Muscle layer of duodenum (tissue), 2 donors: ENCODE results near the gene HSD17B3.
"Not testable (repeated sequence)": the region's sequence is repeated elsewhere in the genome, so short reads cannot be mapped to it uniquely, and the experiment has no call there.

Experiments used
- H3K27ac ChIP-seq: one replicate; pipeline ENCODE4 v1.7.0; 2013; ENCODE audit warnings: mild to moderate bottlenecking, low read length
- H3K27me3 ChIP-seq: one replicate; pipeline ENCODE4 v1.7.0; 2013; ENCODE audit warnings: low read depth, mild to moderate bottlenecking, control low read depth, low read length
- H3K36me3 ChIP-seq, 2 donors: one replicate each; pipeline ENCODE4 v1.7.0; 2013; ENCODE audit warnings: low read length in 2 of 2, control low read depth in 1 of 2, mild to moderate bottlenecking in 1 of 2; ENCODE audit not compliant: insufficient read depth in 2 of 2, control insufficient read depth in 1 of 2
- H3K4me1 ChIP-seq, 2 donors: one replicate each; pipeline ENCODE4 v1.7.0; 2013; ENCODE audit warnings: low read length in 2 of 2, mild to moderate bottlenecking in 2 of 2, control low read depth in 1 of 2, moderate library complexity in 1 of 2; ENCODE audit not compliant: insufficient read depth in 2 of 2, control insufficient read depth in 1 of 2
- H3K4me3 ChIP-seq, 2 donors: one replicate each; pipeline ENCODE4 v1.7.0; 2013; ENCODE audit warnings: low read length in 2 of 2, low read depth in 1 of 2, mild to moderate bottlenecking in 1 of 2
- H3K9me3 ChIP-seq, 2 donors: one replicate each; pipeline ENCODE4 v1.7.0; 2013; ENCODE audit warnings: low read length in 2 of 2, control low read depth in 1 of 2, mild to moderate bottlenecking in 1 of 2; ENCODE audit not compliant: control insufficient read depth in 1 of 2
- donor health status: healthy.

The HSD17B3 gene

DNA sequence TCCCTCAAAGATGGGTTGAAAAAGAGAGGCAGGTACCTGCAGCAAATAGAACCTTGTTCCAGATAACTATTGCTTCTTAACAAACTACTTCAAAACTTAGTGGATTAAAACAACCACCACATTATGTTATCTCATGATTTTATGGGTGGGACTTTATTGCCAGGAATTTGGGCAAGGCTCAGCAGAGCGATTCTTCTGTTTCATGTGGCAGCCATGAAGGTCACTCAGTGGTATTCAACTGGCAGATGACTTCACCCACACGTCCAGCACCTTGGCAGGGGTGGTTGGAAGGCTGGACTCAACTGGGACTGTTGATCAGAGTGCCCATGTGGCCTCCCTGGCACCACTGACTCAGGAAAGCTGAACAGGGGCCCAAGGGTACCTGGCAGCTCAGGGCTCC lies 112.0 kb downstream of the HSD17B3 start:
- H3K27me3 ChIP-seq: no peaks in the 10 kb centered on the region

DNA sequence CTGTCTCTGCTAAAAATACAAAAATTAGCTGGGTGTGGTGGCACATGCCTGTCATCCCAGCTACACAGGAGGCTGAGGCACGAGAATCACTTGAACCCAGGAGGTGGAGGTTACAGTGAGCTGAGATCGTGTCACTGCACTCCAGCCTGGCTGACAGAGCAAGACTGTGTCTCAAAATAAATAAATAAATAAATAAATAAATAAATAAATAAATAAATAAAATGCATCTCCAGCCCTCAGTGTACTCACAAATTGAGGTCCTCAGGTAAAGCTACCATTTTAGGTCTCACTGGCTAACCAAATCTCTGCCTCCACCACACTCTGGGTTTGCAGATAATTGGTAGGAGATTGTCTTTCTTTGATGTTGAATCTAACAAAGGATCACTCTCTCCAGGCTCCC lies 112.4 kb downstream of the HSD17B3 start:
- H3K36me3 ChIP-seq, H3K27ac ChIP-seq, H3K27me3 ChIP-seq, H3K4me1 ChIP-seq, H3K4me3 ChIP-seq: not testable (repeated sequence)
- H3K9me3 ChIP-seq: peaks cover 3 to 19% of the 10 kb centered on the region in 2 donors

More for the DNA sequence above, 112.0 kb downstream of the HSD17B3 start:
- Histone ChIP-seq H3K4me1 (peaks cover 0 to 9% of the 10 kb centered on the region in 2 donors), H3K4me3 (no peak overlapping the region), H3K9me3 (peaks cover 3 to 19% of the 10 kb centered on the region in 2 donors), H3K36me3 (peaks cover 0 to 4% of the 10 kb centered on the region in 2 donors), H3K27ac (no peak overlapping the region)

DNA sequence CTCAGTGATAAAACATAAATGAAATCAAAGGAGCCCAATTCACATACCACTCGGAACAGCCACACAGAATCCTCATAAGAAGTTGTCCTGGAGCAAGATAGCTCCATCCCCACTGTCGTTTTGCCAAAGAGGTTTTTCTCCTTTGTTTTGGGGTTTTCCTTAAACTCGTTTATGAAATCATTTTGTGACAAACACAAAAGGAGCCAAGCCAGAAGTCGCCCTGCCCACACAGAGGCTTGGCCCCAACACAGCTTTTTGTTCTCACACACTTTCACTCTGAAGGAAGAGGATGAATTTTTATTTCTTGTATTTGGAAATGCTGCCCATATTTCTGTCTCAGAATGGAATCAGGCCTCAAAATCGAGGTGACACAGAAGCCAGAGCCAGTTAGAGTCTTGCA lies 113.4 kb downstream of the HSD17B3 start:
- Histone ChIP-seq H3K4me1 (peaks cover 0 to 9% of the 10 kb centered on the region in 2 donors), H3K27me3 (no peaks in the 10 kb centered on the region), H3K4me3 (no peak overlapping the region), H3K9me3 (peaks cover 3 to 19% of the 10 kb centered on the region in 2 donors), H3K27ac (peak overlapping the region; percentile 14), H3K36me3 (peaks cover 0 to 4% of the 10 kb centered on the region in 2 donors)

DNA sequence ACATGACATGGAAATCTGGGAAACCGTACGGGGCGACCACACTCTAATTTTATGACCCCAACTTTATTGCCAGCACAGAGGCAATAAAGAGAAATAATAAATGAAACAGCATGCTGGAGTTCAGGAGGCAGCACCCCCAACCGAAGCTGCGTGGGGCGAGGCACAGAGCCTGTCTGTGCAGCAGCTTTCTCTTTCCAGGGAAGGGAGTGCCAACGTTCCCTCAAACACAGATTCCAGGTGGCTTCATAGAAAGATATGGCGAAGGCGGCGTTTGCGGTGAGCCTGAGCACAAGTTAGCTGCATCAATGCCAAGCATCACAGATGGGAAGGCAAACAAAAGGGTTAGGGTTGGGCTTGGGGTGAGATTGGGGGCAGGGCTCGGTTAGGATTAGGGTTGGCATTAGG lies 114.8 kb downstream of the HSD17B3 start:
- no peak overlapping the region for H3K27ac ChIP-seq
- H3K4me3 ChIP-seq: no peak overlapping the region
- peaks cover 0 to 9% of the 10 kb centered on the region in 2 donors for H3K4me1 ChIP-seq

DNA sequence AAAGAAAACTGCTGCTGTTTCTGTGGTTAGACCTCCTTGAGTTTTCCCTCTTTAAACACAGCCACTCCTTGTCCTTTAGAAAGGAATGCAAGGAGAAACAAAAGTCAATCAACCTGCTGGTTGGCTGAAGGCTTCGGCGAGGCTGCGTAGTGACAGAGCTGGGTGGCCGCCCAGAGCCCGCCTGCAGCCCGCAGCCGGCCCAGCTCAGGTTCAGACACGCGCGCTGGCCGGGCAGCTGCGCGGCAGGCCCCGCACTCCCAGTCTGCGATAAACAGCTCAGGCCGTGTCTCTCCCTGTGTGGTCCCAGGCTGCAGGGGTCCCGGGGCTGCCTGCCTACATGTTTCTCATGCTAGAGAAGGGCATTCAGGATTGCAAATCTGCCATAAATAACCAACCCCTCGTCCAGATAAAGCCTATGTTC lies 115.4 kb downstream of the HSD17B3 start:
- no peak overlapping the region for H3K27ac ChIP-seq
- peaks cover 3 to 19% of the 10 kb centered on the region in 2 donors for H3K9me3 ChIP-seq
- H3K27me3 ChIP-seq: no peaks in the 10 kb centered on the region
- peak overlapping the region in 1 of 2 donors; percentile 33 for H3K4me3 ChIP-seq
- peaks cover 0 to 9% of the 10 kb centered on the region in 2 donors for H3K4me1 ChIP-seq
- H3K36me3 ChIP-seq: peaks cover 0 to 4% of the 10 kb centered on the region in 2 donors

More for the DNA sequence above, 114.8 kb downstream of the HSD17B3 start:
- Histone ChIP-seq H3K9me3 (peaks cover 3 to 19% of the 10 kb centered on the region in 2 donors), H3K36me3 (peaks cover 0 to 4% of the 10 kb centered on the region in 2 donors), H3K27me3 (no peaks in the 10 kb centered on the region)

DNA sequence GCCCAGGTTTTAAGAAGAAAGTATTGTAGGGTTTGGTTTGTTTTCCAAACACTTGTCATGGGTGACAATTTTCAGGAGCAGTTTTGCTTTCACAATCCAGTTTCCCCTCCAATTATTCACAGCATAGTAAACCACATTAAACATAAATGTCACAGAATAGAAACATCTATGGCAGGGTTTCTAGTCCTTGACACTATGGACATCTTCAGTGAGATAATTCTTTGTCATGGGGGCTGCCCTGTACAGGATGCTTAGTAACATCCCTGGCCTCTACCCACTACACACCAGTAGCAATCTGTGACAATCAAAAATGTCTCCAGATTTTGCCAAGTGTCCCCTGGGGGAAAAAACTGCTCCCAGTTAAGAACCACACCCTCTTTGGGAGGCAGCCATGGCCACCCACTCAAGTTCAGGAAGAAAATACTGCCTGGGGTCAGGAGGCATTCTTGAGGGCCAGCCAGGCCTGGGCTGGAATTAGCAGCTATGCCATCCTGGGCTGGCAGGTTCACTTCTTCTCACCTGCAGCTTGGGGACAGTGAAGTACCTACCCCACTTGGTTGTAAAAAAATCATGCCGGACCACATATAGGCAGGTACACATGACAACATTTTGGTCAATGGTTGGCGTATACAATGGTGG lies 116.3 kb downstream of the HSD17B3 start:
- Histone ChIP-seq H3K9me3 (peaks cover 3 to 16% of the 10 kb centered on the region in 2 donors), H3K36me3 (peaks cover 0 to 4% of the 10 kb centered on the region in 2 donors), H3K4me1 (peaks cover 0 to 9% of the 10 kb centered on the region in 2 donors), H3K27me3 (no peaks in the 10 kb centered on the region), H3K27ac (no peak overlapping the region), H3K4me3 (no peak overlapping the region)
